Natural killer cell treated with Interleukin-12 subunit alpha and Interleukin-12 subunit beta and Interleukin-15 and Interleukin-18, amount 100 ng/mL, for 72 hours (primary cell): ENCODE measurements around the gene RPL37. TPM values are rescaled to one million over a fixed set of nuclear protein-coding genes. Genes with fewer than 3 reads are reported as not detected.

Experiments used
- ATAC-seq, 2 donors: fragments of 150-1000 bp; cut with Tn5 transposase in 1 of 2; sonication (Bioruptor Pico), chemical (Tn5 transposase) in 1 of 2; 2 replicates each; pipeline ENCODE4 v1.10.0; 2021
- DNase-seq: peaks from one replicate; pipeline ENCODE4 v3.0.0; 2022; ENCODE audit warnings: low spot score
- H3K27ac Mint-ChIP-seq, 2 donors: 1 replicate in 1 of 2; 2 replicates in 1 of 2; pipeline ENCODE4 v1.8.0; 2022; ENCODE audit warnings: mixed read lengths in 2 of 2, mild to moderate bottlenecking in 1 of 2, moderate library complexity in 1 of 2
- H3K27me3 Mint-ChIP-seq, 2 donors: 1 replicate in 1 of 2; 2 replicates in 1 of 2; pipeline ENCODE4 v1.8.0; 2022; ENCODE audit warnings: mixed read lengths in 2 of 2
- H3K36me3 Mint-ChIP-seq: one replicate; pipeline ENCODE4 v1.8.0; 2022; ENCODE audit warnings: mixed read lengths
- H3K4me1 Mint-ChIP-seq, 2 donors: 1 replicate in 1 of 2; 2 replicates in 1 of 2; pipeline ENCODE4 v1.8.0; 2022; ENCODE audit warnings: low read depth in 2 of 2, mixed read lengths in 2 of 2, mild to moderate bottlenecking in 1 of 2
- H3K4me3 Mint-ChIP-seq: one replicate; pipeline ENCODE4 v1.8.0; 2022; ENCODE audit warnings: mixed read lengths
- H3K9me3 Mint-ChIP-seq: 2 replicates; pipeline ENCODE4 v1.8.0; 2022; ENCODE audit warnings: mixed read lengths
- total RNA-seq, 2 donors: library from RNA; stranded (reverse); gene quantifications; one replicate each; pipeline ENCODE4 v1.2.3, GENCODE V29; 2022

Gene RPL37
- total RNA-seq, 2 donors from 2014 or later: 886 to 1,034 TPM

DNA sequence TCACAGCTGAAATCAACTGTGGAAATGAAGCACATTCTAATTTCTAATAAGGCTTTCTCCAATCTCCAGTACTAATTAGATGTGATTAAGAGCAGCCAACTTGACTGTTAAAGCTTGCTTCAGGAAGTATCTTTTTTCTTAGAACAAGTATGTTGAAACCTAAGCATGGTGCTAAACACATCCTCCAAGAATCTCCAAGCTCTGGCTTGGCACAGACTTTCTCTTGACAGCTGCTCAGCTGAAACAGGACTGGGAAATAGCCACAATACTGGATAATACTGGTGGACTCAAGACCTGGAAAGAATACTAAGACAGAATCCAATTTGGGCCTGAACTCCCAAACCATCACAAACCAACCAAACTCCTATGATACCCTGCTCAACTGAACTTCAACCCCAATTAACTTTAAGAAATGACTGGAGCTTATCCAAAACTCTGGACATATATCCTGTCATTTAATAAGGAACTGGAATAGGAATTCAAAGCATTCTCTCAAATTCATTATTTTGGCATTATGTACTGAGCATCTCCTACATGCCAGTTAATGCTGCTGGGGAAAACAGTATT lies 53.1 kb downstream of the RPL37 start:
- no peak overlapping the region for H3K4me3 Mint-ChIP-seq
- ATAC-seq: no peak
- DNase-seq: no peak
- no peaks in the 10 kb centered on the region for H3K27me3 Mint-ChIP-seq
- no peaks in the 10 kb centered on the region for H3K9me3 Mint-ChIP-seq
- peaks cover 38 to 43% of the 10 kb centered on the region in 2 donors for H3K4me1 Mint-ChIP-seq
- peak overlapping the region in 1 of 2 donors; percentile 53 for H3K27ac Mint-ChIP-seq
- H3K36me3 Mint-ChIP-seq: peaks cover 5% of the 10 kb centered on the region

- ATAC-seq (no peak), DNase-seq (no peak)
- Mint-ChIP-seq H3K4me1 (peaks cover 41 to 52% of the 10 kb centered on the region in 2 donors), H3K36me3 (peaks cover 16% of the 10 kb centered on the region), H3K27ac (no peak overlapping the region), H3K27me3 (no peaks in the 10 kb centered on the region), H3K4me3 (no peak overlapping the region), H3K9me3 (no peaks in the 10 kb centered on the region)
These were observed 54.2 kb downstream of the RPL37 start for GRCh38 chr5:40780858-40781257.

DNA sequence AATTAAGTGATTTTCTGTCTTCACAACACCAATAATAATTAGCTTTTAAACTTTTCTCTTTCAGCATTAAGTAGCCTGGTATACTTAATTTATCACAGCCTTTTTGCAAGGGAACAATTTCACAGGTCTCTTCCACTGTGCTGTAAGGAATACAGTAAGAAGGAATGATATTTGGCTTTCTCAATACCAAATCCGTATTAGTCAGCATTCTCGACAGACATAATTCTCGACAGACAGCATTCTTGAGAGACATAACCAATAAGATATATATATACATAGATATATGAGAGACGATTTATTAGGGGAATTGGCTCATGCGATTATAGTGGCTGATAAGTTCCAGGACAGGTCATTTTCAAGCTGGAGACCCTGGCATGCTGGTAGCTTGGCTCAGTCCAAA lies 54.8 kb downstream of the RPL37 start:
- H3K27ac Mint-ChIP-seq: no peak overlapping the region
- H3K27me3 Mint-ChIP-seq: no peaks in the 10 kb centered on the region
- peaks cover 16% of the 10 kb centered on the region for H3K36me3 Mint-ChIP-seq
- peaks cover 40 to 52% of the 10 kb centered on the region in 2 donors for H3K4me1 Mint-ChIP-seq
- DNase-seq (no peak), ATAC-seq (no peak)
- H3K4me3 Mint-ChIP-seq: no peak overlapping the region
- no peaks in the 10 kb centered on the region for H3K9me3 Mint-ChIP-seq

DNA sequence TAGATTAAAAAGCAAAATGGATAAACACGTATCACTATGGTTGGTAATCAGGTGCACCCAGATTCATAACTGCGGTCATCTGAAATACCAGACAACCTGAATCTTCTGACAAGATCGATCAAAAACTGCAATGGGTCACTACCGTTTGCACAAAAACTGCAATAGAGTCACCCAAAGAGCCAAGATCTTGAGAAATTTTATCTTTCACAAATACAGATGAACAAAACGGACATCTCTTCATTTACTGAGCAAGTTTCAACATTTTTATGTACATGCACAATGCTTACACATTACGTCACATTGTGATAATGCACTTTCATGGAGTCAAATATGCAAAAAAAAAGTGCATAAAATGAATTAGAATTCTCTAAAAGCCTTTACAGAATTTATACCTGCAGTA lies 55.5 kb downstream of the RPL37 start:
- Mint-ChIP-seq H3K36me3 (peaks cover 16% of the 10 kb centered on the region), H3K27ac (no peak overlapping the region), H3K27me3 (no peaks in the 10 kb centered on the region), H3K4me1 (peaks cover 39 to 48% of the 10 kb centered on the region in 2 donors), H3K4me3 (no peak overlapping the region), H3K9me3 (no peaks in the 10 kb centered on the region)
- DNase-seq (no peak), ATAC-seq (no peak)

GRCh38 chr5:40778133-40778532 lies 56.9 kb downstream of the RPL37 start:
- DNase-seq: no peak
- Mint-ChIP-seq H3K27ac (no peak overlapping the region), H3K4me1 (peaks cover 33 to 40% of the 10 kb centered on the region in 2 donors), H3K36me3 (peaks cover 22% of the 10 kb centered on the region), H3K4me3 (no peak overlapping the region), H3K27me3 (no peaks in the 10 kb centered on the region), H3K9me3 (no peaks in the 10 kb centered on the region)
- ATAC-seq: no peak

GRCh38 chr5:40776658-40776977 lies 58.4 kb downstream of the RPL37 start:
- H3K27ac Mint-ChIP-seq: peak overlapping the region; percentile 4 to 30
- peaks cover 22 to 30% of the 10 kb centered on the region in 2 donors for H3K4me1 Mint-ChIP-seq
- DNase-seq: no peak
- peaks cover 22% of the 10 kb centered on the region for H3K36me3 Mint-ChIP-seq
- H3K27me3 Mint-ChIP-seq: no peaks in the 10 kb centered on the region
- no peak for ATAC-seq
- no peaks in the 10 kb centered on the region for H3K9me3 Mint-ChIP-seq
- no peak overlapping the region for H3K4me3 Mint-ChIP-seq

DNA sequence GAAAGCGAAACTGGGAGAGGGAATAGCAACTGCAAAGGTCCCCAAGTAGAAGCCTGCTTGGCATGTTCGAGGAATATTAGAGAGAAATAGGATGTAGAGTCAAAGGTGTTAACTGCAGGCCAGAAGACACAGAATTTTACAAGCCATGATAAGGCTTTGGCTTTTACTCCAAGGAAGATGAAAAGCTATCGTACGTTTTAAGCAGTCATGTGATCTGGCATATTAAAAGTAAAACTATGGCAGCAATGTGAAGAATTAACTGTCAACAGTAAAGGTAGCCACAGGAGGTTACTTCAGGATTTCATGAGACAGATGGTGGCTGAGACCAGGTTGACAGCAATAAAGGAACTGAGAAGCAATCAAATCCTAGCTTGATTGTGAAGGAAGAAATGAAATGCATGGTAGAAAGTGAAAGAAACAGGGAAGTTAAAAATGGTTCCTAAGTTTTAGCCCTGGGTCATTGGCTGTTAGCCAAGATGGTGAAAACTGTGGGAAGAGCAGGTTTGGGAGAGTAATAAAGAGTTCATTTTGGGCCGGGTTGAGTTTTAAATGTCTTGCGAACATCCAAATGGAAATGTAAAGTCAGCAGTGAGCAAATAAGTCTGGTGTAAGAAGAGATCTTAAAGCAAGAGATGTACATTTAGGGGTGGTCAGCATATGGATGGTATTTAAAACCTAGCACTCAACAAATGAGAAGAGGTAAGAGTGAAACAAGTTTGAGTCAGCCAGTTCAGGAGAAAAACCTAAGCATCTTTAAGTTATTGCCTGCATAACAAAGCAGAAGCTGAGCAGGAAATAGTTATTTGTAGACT lies 59.0 kb downstream of the RPL37 start:
- ATAC-seq: no peak
- peak overlapping the region; percentile 4 to 30 for H3K27ac Mint-ChIP-seq
- DNase-seq: no peak
- H3K4me1 Mint-ChIP-seq: peaks cover 18 to 25% of the 10 kb centered on the region in 2 donors
- peaks cover 22% of the 10 kb centered on the region for H3K36me3 Mint-ChIP-seq
- no peaks in the 10 kb centered on the region for H3K27me3 Mint-ChIP-seq
- H3K4me3 Mint-ChIP-seq: no peak overlapping the region
- no peaks in the 10 kb centered on the region for H3K9me3 Mint-ChIP-seq

Other genes starting within 250 kb of the RPL37 start
- 100 to 1,000 TPM; 144 to 154 TPM for gene PTGER4, start 155.3 kb downstream of the RPL37 start, total RNA-seq
- 10 to 100 TPM; 13.5 to 16.9 TPM for gene TTC33, start 79.3 kb downstream of the RPL37 start, total RNA-seq
- gene PRKAA1, start 36.8 kb downstream of the RPL37 start, total RNA-seq: 10 to 100 TPM; 92.3 to 94.9 TPM
- 10 to 100 TPM in 1 of 2 donors, 1 to 10 TPM in 1; 3.7 to 11.2 TPM for gene CARD6, start 6.1 kb upstream of the RPL37 start, total RNA-seq
- gene C7, start 74.3 kb upstream of the RPL37 start, total RNA-seq: not detected
- gene MROH2B, start 236.1 kb upstream of the RPL37 start, total RNA-seq: not detected